K562 (cell line): ENCODE data around the gene MAP2K7. TPM values are rescaled to one million over a fixed set of nuclear protein-coding genes. Genes with fewer than 3 reads are reported as not detected.

Source experiments
- ARNT ChIP-seq, 2 experiments: fragments of 450-650 bp; IDR thresholded peaks; 2 replicates each; pipeline ENCODE4 v1.6.1; 2016; ENCODE audit warnings: mild to moderate bottlenecking in 1 of 2
- ATF1 ChIP-seq, 2 experiments: fragments of 450-650 bp in 1 of 2; IDR thresholded peaks; 2 replicates each; pipeline ENCODE4 v1.6.1; 2016; ENCODE audit warnings: missing compliant biosample characterization in 1 of 2, missing genetic modification characterization in 1 of 2
- ATF6 ChIP-seq: sonication (generic); formaldehyde crosslinking; IDR thresholded peaks from 2 replicates; pipeline ENCODE4 v1.4.0; 2020; ENCODE audit warnings: mild to moderate bottlenecking, missing genetic modification reagents
- CBX1 ChIP-seq: sonication (generic); IDR thresholded peaks from 2 replicates; pipeline ENCODE4 v1.6.1; 2016; ENCODE audit warnings: antibody characterized with exemption, low read depth, mild to moderate bottlenecking
- CBX2 ChIP-seq: fragments of 200-600 bp; sonication (generic); IDR thresholded peaks from one replicate; pipeline ENCODE4 v1.6.1; 2012; ENCODE audit warnings: mild to moderate bottlenecking, low read length, inconsistent platforms; ENCODE audit not compliant: insufficient read depth, poor library complexity, severe bottlenecking
- CTBP1 ChIP-seq: fragments of 450-650 bp; IDR thresholded peaks from 2 replicates; pipeline ENCODE4 v1.6.1; 2016; ENCODE audit warnings: borderline replicate concordance
- EP400 ChIP-seq: fragments of 450-650 bp; IDR thresholded peaks from 2 replicates; pipeline ENCODE4 v1.6.1; 2017; ENCODE audit warnings: antibody characterized with exemption, mild to moderate bottlenecking, moderate library complexity
- FOXP4 ChIP-seq: sonication (generic); formaldehyde crosslinking; IDR thresholded peaks from 2 replicates; pipeline ENCODE4 v1.8.0; 2022; ENCODE audit warnings: mild to moderate bottlenecking, missing genetic modification reagents, borderline replicate concordance
- GABPB2 ChIP-seq: fragments of 250-450 bp; sonication (Bioruptor Pico); conservative IDR thresholded peaks from 2 replicates; pipeline ENCODE4 v1.5.1; 2021; ENCODE audit warnings: mild to moderate bottlenecking
- GATA2 ChIP-seq: sonication (generic); formaldehyde crosslinking; IDR thresholded peaks from 2 replicates; pipeline ENCODE4 v1.4.0; 2020; ENCODE audit warnings: mild to moderate bottlenecking, missing genetic modification reagents
- GATAD2A ChIP-seq: fragments of 450-650 bp; IDR thresholded peaks from 2 replicates; pipeline ENCODE4 v1.6.1; 2017
- HBP1 ChIP-seq: fragments of 450-650 bp; formaldehyde crosslinking; IDR thresholded peaks from 2 replicates; pipeline ENCODE4 v1.4.0; 2022; ENCODE audit warnings: missing genetic modification characterization
- KAT7 ChIP-seq: sonication (generic); formaldehyde crosslinking; IDR thresholded peaks from 2 replicates; pipeline ENCODE4 v1.8.0; 2022; ENCODE audit warnings: missing genetic modification reagents, mild to moderate bottlenecking, borderline replicate concordance
- KLF13 ChIP-seq: fragments of 450-650 bp; IDR thresholded peaks from 2 replicates; pipeline ENCODE4 v1.6.1; 2016; ENCODE audit warnings: missing genetic modification characterization, low read depth, mild to moderate bottlenecking, missing compliant biosample characterization, moderate library complexity, borderline replicate concordance
- RAD51 ChIP-seq: fragments of 450-650 bp; IDR thresholded peaks from 2 replicates; pipeline ENCODE4 v1.7.1; 2016; ENCODE audit warnings: low read depth, mild to moderate bottlenecking, borderline replicate concordance
- SIRT6 ChIP-seq: IDR thresholded peaks from one replicate; pipeline ENCODE4 v1.6.1; 2012; ENCODE audit warnings: low read depth, mild to moderate bottlenecking, control low read depth, inconsistent platforms, low read length, moderate library complexity
- SNIP1 ChIP-seq: fragments of 450-650 bp; IDR thresholded peaks from 2 replicates; pipeline ENCODE4 v1.7.1; 2017; ENCODE audit warnings: low read depth, mild to moderate bottlenecking
- STAT5A ChIP-seq: IDR thresholded peaks from 2 replicates; pipeline ENCODE4 v1.6.1; 2012; ENCODE audit warnings: low read length, inconsistent platforms, borderline replicate concordance
- SUPT5H ChIP-seq: fragments of 450-650 bp; IDR thresholded peaks from 2 replicates; pipeline ENCODE4 v1.6.1; 2016
- TBL1XR1 ChIP-seq, 2 experiments: IDR thresholded peaks; 2 replicates each; pipeline ENCODE4 v1.6.1; 2012; ENCODE audit warnings: improper control_type of control experiment in 2 of 2, low read length in 2 of 2, mild to moderate bottlenecking in 1 of 2
- ZBTB8A ChIP-seq: fragments of 450-650 bp; IDR thresholded peaks from 2 replicates; pipeline ENCODE4 v1.6.1; 2018; ENCODE audit warnings: mild to moderate bottlenecking, moderate library complexity; ENCODE audit not compliant: partially characterized antibody
- ZFX ChIP-seq: sonication (generic); formaldehyde crosslinking; IDR thresholded peaks from 2 replicates; pipeline ENCODE4 v1.8.0; 2022; ENCODE audit warnings: mild to moderate bottlenecking, missing genetic modification reagents, moderate library complexity
- ZNF146 ChIP-seq: IDR thresholded peaks from one replicate; pipeline ENCODE4 v1.6.1; 2018; ENCODE audit warnings: missing compliant biosample characterization; ENCODE audit not compliant: unreplicated experiment
- ZNF785 ChIP-seq: fragments of 250-450 bp; sonication (Bioruptor Pico); IDR thresholded peaks from 2 replicates; pipeline ENCODE4 v1.4.0; 2020; ENCODE audit warnings: mild to moderate bottlenecking
- polyA plus RNA-seq, 8 experiments: library from polyadenylated mRNA; depleted of rRNA in 4 of 8; stranded (reverse) in 5 of 8; unstranded in 3 of 8; fragments of >200 nt; fragmentation: Nextera tagmentation in 2 of 8; fragmentation: Illumina TruSeq in 1 of 8; extraction: Ambion mirVana in 2 of 8; extraction: Trizol in 1 of 8; gene quantifications; 2 replicates each; pipeline versions ENCODE4 v1.2.1 to v1.2.3, GENCODE V29; 2011 to 2014; ENCODE audit warnings: inconsistent platforms in 1 of 8, missing spikeins in 1 of 8
- total RNA-seq, 7 experiments: library from RNA; depleted of rRNA in 6 of 7; stranded (reverse); fragments of >200 nt in 6 of 7; fragmentation: Illumina TruSeq in 2 of 7; extraction: Trizol in 2 of 7; gene quantifications; 2 replicates each; pipeline versions ENCODE4 v1.2.1 to v1.2.3, GENCODE V29; 2011 to 2021; ENCODE audit warnings: low replicate concordance in 1 of 7

MAP2K7 gene
- total and polyA plus RNA-seq, 9 of the 15 experiments (the other 6 are each of a cell fraction or from before 2014, with no cell fraction given): 0.51 to 45.8 (median 14.1) TPM

GRCh38 chr19:7871437-7872305, 32.0 kb upstream of the MAP2K7 start (continued):
- TF ChIP-seq CBX2 (no peak), STAT5A (no peak), ZNF785 (no peak), EP400 (no peak), TBL1XR1 (IDR thresholded peaks at IDR 0.05; ENCODE audit: low read length in 2 of 2) (no peak), ZFX (peak; percentile 51; the same call in 1 of the 2 replicates), GATA2 (no peak), CTBP1 (no peak), HBP1 (CRISPR knock-in tag) (no peak), SNIP1 (no peak), CBX1 (no peak), KLF13 (0 out of 2 replicates have a peak, but pooled peaks have one; percentile 22), GABPB2 (no peak), KAT7 (no peak), ATF6 (CRISPR knock-in tag) (no peak), SIRT6 (no peak), ZBTB8A (no peak), GATAD2A (no peak), ARNT (IDR thresholded peaks at IDR 0.05) (peak in 1 of 2 experiments; percentile 21; a peak in 1 of 4 replicates), ZNF146 (CRISPR knock-in tag) (no peak), SUPT5H (no peak), ATF1 (CRISPR knock-in tag; IDR thresholded peaks at IDR 0.05) (no peak), ATF1 (tag; IDR thresholded peaks at IDR 0.05) (0 out of 2 replicates have a peak, but pooled peaks have one; percentile 4), FOXP4 (CRISPR knock-in tag) (no peak), RAD51 (no peak)
